Naive thymus-derived CD8-positive, alpha-beta T cell (primary cell): ENCODE results near the gene ADTRP. TPM values are rescaled to one million over a fixed set of nuclear protein-coding genes. Genes with fewer than 3 reads are reported as not detected.
"Not testable (repeated sequence)": the region's sequence is repeated elsewhere in the genome, so short reads cannot be mapped to it uniquely, and the experiment has no call there.

Experiments
- ATAC-seq, 2 donors: fragments of 150-1000 bp; cut with Tn5 transposase in 1 of 2; sonication (Bioruptor Pico), chemical (Tn5 transposase) in 1 of 2; 1 replicate in 1 of 2; 2 replicates in 1 of 2; pipeline ENCODE4 v1.10.0; 2021; ENCODE audit warnings: mild to moderate bottlenecking in 2 of 2, moderate library complexity in 2 of 2
- POLR2A ChIA-PET: fragments of 350-600 bp; sonication (Branson Sonifier 250); formaldehyde crosslinking; loops from one replicate; lab custom pipeline; 2021; ENCODE audit warnings: antibody characterized with exemption; lab: Charles Lee
- DNase-seq, 10 donors: peaks; one replicate each; pipeline versions ENCODE4 v3.0.0 to v3.0.0-alpha.2; 2020 to 2022
- H3K27ac Mint-ChIP-seq, 10 donors: one replicate each; pipeline ENCODE4 v1.8.0; 2020 to 2022; ENCODE audit warnings: mild to moderate bottlenecking in 10 of 10, mixed read lengths in 10 of 10, moderate library complexity in 4 of 10, inconsistent platforms in 1 of 10
- H3K27me3 Mint-ChIP-seq, 5 donors: one replicate each; pipeline ENCODE4 v1.8.0; 2021 to 2022; ENCODE audit warnings: mixed read lengths in 5 of 5
- H3K36me3 Mint-ChIP-seq, 3 donors: one replicate each; pipeline ENCODE4 v1.8.0; 2020 to 2022; ENCODE audit warnings: mixed read lengths in 3 of 3, mild to moderate bottlenecking in 2 of 3, inconsistent platforms in 1 of 3
- H3K4me1 Mint-ChIP-seq, 4 donors: one replicate each; pipeline ENCODE4 v1.8.0; 2021 to 2022; ENCODE audit warnings: mixed read lengths in 4 of 4
- H3K4me3 Mint-ChIP-seq, 10 donors: one replicate each; pipeline ENCODE4 v1.8.0; 2020 to 2022; ENCODE audit warnings: mild to moderate bottlenecking in 10 of 10, mixed read lengths in 10 of 10, moderate library complexity in 6 of 10, inconsistent platforms in 1 of 10
- H3K9me3 Mint-ChIP-seq, 9 donors: one replicate each; pipeline ENCODE4 v1.8.0; 2020 to 2022; ENCODE audit warnings: mixed read lengths in 9 of 9, mild to moderate bottlenecking in 3 of 9, inconsistent platforms in 1 of 9, moderate library complexity in 1 of 9
- polyA plus RNA-seq, 3 donors: library from polyadenylated mRNA; unstranded; fragments of 300-500 nt; fragmentation: Illumina TruSeq; gene quantifications; one replicate each; pipeline ENCODE4 v1.2.3, GENCODE V29; 2021
- total RNA-seq, 8 experiments: library from RNA in 2 of 8; stranded (reverse) in 2 of 8; gene quantifications; one replicate each; pipeline ENCODE4 v1.2.3 and lab custom pipeline; 2021 to 2026

ADTRP gene
- total and polyA plus RNA-seq, 5 experiments from 2014 or later = 2.3 to 14.0 (median 7.2) TPM

DNA sequence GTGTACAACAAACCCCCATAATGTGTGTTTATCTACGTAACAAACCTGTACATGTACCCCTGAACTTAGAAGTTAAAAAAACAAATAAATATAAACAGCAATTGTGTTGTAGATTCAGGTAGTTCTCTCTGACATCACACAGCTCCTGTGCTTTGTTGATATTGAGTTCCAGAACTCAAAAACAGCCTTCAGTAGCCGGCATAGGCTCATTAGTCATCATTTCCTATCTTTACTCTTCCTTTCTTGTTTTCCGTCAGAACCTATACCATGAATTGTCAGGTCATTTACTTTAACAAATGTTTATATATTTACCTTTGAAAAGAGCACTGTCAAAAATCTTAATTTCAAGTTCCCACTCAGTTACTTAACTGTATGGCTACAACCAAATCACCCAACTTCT, 88.8 kb downstream of the ADTRP start:
- peaks cover 0 to 7% (median 2%) of the 10 kb centered on the region in 4 donors for H3K4me1 Mint-ChIP-seq
- DNase-seq (no peak), ATAC-seq (no peak)
- no peak overlapping the region for H3K4me3 Mint-ChIP-seq
- H3K27ac Mint-ChIP-seq = no peak overlapping the region
- no peaks in the 10 kb centered on the region for H3K36me3 Mint-ChIP-seq
- H3K9me3 Mint-ChIP-seq = peaks cover 0 to 3% (median 0%) of the 10 kb centered on the region in 9 donors
- H3K27me3 Mint-ChIP-seq = peaks cover 0 to 4% (median 2%) of the 10 kb centered on the region in 5 donors
- POLR2A ChIA-PET = no interaction called here

DNA sequence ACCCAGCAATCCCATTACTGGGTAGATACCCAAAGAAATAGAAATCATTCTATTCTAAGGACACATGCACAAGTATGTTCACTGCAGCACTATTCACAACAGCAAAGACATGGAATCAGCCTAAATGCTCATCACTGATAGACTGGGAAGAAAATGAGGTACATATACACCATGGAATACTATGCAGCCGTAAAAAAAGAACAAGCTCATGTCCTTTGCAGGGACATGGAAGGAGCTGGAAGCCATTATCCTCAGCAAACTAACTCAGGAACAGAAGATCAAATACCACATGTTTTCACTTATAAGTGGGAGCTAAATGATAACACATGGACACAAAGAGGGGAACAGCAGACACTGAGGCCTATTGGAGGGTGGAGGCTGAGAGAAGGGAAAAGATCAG, 89.2 kb downstream of the ADTRP start:
- POLR2A ChIA-PET, DNase-seq: not testable (repeated sequence)

DNA sequence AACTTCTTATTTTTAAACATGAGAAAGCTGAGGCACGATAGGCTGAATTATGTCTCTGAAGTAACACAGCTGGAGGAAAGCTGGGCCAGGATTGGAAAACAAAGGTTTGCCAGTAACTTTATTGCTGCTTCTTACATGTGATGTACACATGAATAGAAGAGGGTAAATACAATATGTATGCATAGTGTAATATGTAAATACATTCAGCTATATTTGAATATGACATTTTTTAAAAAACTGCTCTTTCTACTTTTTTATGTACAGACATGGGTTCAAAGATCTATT, 90.2 kb downstream of the ADTRP start:
- peaks cover 0 to 6% (median 2%) of the 10 kb centered on the region in 4 donors for H3K4me1 Mint-ChIP-seq
- ATAC-seq = no peak
- H3K36me3 Mint-ChIP-seq = no peaks in the 10 kb centered on the region
- H3K9me3 Mint-ChIP-seq = peaks cover 0 to 3% (median 0%) of the 10 kb centered on the region in 9 donors
- DNase-seq = no peak
- H3K27ac Mint-ChIP-seq = no peak overlapping the region
- H3K4me3 Mint-ChIP-seq = no peak overlapping the region
- POLR2A ChIA-PET = no interaction called here
- H3K27me3 Mint-ChIP-seq = peaks cover 0 to 4% (median 2%) of the 10 kb centered on the region in 5 donors

More for the DNA sequence above, 89.2 kb downstream of the ADTRP start:
- not testable (repeated sequence) for H3K27me3 Mint-ChIP-seq, H3K4me3 Mint-ChIP-seq, H3K9me3 Mint-ChIP-seq, H3K36me3 Mint-ChIP-seq, H3K27ac Mint-ChIP-seq, ATAC-seq, H3K4me1 Mint-ChIP-seq

DNA sequence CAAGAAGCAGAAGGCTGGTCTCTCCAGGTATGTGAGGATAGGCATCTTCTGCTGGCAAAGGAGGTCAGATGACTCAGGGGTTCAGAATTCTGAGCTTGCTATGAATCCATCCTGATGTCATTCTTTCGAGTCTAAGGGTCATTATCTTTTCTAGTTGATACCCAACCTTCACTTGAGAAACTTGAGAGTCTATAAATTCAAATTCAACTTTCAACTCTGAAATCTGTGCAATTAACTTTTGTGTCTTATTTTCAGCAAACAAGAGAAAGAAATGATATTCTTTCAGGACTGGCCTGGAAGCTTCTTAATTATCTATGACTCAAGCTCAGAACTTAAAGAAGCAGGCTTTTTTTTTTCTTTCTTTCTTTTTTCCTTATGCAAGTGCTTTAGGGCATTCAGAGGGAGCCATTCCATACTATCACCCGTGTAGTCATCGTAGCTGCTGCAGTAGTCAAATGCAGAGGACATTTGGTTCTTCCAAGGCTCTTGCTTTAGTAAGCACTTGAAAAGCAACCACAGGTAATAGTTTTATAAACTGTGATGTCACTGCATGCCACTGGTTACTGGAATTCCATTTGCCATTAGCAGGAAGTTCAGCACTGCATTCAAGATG, 93.0 kb downstream of the ADTRP start:
- H3K27me3 Mint-ChIP-seq = peaks cover 0 to 7% (median 2%) of the 10 kb centered on the region in 5 donors
- DNase-seq = no peak

DNA sequence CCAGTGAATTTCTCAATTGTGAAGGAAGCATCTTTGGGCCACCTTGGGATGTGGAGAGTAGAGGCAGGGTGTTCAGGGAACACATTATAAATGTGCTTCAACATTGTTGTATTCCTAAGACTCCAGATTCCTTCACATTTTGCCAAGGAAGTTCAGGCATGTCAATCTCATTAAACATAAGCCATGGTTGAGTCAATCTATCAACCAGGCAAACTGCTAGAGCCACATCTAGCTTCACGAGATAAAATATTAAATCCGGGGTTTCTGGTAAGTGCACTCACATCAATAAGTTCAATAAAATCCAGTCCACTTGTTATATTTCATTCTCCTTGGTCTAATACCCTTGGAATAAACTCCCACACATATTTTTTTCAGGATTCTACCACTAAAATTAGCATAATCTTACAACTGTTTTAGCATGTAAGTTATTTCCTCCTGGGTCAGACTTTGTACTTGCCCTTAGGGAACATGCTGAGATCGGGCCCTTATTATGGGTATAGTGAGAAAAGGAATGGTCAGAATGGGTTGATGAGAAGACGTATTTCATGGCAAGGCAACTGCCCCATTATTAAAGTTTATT, 93.6 kb downstream of the ADTRP start:
- H3K27me3 Mint-ChIP-seq = peaks cover 0 to 7% (median 2%) of the 10 kb centered on the region in 5 donors
- POLR2A ChIA-PET = no interaction called here
- H3K4me1 Mint-ChIP-seq = no peaks in the 10 kb centered on the region
- H3K9me3 Mint-ChIP-seq = peaks cover 0 to 15% (median 8%) of the 10 kb centered on the region in 9 donors
- DNase-seq (no peak), ATAC-seq (no peak)
- no peak overlapping the region for H3K4me3 Mint-ChIP-seq
- no peak overlapping the region for H3K27ac Mint-ChIP-seq
- H3K36me3 Mint-ChIP-seq = peaks cover 0 to 4% (median 3%) of the 10 kb centered on the region in 3 donors

More for the DNA sequence above, 93.0 kb downstream of the ADTRP start:
- POLR2A ChIA-PET = no interaction called here
- no peak overlapping the region for H3K4me3 Mint-ChIP-seq
- no peaks in the 10 kb centered on the region for H3K4me1 Mint-ChIP-seq
- no peaks in the 10 kb centered on the region for H3K36me3 Mint-ChIP-seq
- no peak for ATAC-seq
- H3K9me3 Mint-ChIP-seq = peaks cover 0 to 9% (median 4%) of the 10 kb centered on the region in 9 donors
- H3K27ac Mint-ChIP-seq = no peak overlapping the region

DNA sequence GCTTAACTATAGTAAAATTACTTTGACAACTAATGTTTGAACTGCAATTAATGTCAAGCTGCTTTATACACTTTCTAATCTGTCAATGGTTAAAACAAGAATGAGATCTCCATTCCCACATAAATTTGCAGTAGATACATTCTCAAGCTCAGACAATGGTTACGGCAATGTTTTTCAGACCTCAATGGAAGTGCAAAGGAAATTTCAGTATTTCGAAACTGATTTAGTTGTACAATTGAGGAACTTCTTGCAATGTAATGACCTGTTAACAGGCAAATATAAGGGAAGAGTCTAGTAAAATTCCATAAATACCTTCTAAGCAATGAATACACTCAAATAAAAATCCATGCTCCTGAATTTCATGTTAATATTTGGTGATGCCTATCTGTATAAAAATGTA, 94.7 kb downstream of the ADTRP start:
- ATAC-seq = no peak
- H3K27ac Mint-ChIP-seq = no peak overlapping the region
- POLR2A ChIA-PET = interaction anchor here (0.5 kb wide), 1 partner anchor 442 kb away, joined by 3 read pairs; no protein-coding TSS in a partner anchor
- DNase-seq = no peak
- no peak overlapping the region for H3K4me3 Mint-ChIP-seq
- H3K27me3 Mint-ChIP-seq = peaks cover 0 to 7% (median 2%) of the 10 kb centered on the region in 5 donors
- no peaks in the 10 kb centered on the region for H3K4me1 Mint-ChIP-seq
- peaks cover 0 to 8% (median 6%) of the 10 kb centered on the region in 3 donors for H3K36me3 Mint-ChIP-seq
- H3K9me3 Mint-ChIP-seq = peaks cover 0 to 16% (median 11%) of the 10 kb centered on the region in 9 donors

DNA sequence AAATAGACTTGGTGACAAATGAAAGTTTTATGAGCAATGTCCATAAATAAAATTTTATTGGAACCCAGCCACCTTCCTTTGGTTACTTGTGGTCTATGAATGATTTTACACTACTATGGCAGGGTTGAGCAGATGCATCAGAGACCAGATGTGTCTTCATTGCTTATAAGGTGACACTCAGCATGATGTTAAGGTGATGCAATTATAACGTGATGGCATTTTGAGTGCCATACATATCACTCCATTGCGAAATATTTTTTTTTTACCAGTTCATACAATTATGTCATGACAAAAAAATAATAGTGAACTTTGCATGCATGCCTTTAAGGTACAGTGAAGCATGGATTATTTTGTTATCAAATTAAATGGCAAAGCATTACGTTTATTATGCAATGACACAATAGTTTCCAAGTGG, 96.0 kb downstream of the ADTRP start:
- Mint-ChIP-seq H3K4me1 (no peaks in the 10 kb centered on the region), H3K36me3 (peaks cover 0 to 8% (median 6%) of the 10 kb centered on the region in 3 donors), H3K27me3 (peaks cover 0 to 7% (median 0%) of the 10 kb centered on the region in 5 donors), H3K27ac (no peak overlapping the region), H3K9me3 (peaks cover 0 to 16% (median 11%) of the 10 kb centered on the region in 9 donors), H3K4me3 (no peak overlapping the region)
- DNase-seq (no peak), ATAC-seq (no peak)
- POLR2A ChIA-PET = no interaction called here

DNA sequence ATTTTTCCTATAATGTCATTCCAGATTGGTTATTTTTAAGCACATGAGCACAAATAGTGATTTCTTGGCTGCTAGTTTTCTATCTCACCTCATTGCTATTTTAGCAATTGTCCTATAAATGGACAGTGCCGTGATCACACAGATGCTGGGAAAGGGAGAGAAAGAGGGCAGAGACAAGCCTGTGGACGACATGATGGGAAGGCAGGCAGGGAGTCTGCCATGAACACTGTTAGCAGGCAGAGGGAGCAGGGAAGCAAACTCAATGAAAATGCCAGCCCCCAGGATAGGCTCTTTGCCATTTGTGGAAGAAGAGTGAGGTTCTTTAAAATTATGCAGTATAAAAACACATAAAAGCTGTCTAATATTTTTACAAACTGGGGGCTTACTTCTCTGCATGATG, 96.8 kb downstream of the ADTRP start:
- Mint-ChIP-seq H3K27me3 (peaks cover 0 to 4% (median 0%) of the 10 kb centered on the region in 5 donors), H3K9me3 (peaks cover 0 to 16% (median 11%) of the 10 kb centered on the region in 9 donors), H3K4me3 (no peak overlapping the region), H3K36me3 (peaks cover 0 to 8% (median 6%) of the 10 kb centered on the region in 3 donors), H3K4me1 (no peaks in the 10 kb centered on the region), H3K27ac (no peak overlapping the region)
- POLR2A ChIA-PET = no interaction called here
- DNase-seq (no peak), ATAC-seq (no peak)

DNA sequence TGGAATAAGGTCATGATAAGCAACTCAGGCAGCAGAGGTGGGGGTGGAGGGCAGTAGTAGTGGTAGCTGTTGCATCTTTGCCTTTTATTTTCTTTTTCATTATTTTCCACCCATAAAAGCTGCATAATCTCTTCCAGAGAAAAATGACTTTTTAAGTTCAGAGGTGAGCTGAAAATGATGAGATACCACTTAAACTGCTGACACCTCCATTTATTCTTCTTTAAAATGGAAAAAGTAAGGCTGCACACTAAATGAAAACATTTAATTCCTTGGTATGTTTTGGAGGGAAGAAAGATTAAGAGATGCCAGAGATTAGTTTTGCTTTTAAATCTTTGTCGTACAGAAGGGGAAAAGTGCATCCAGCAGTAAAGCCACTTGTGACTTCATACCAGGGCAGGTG, 97.2 kb downstream of the ADTRP start:
- DNase-seq (no peak), ATAC-seq (no peak)
- Mint-ChIP-seq H3K27me3 (peaks cover 0 to 4% (median 0%) of the 10 kb centered on the region in 5 donors), H3K4me1 (no peaks in the 10 kb centered on the region), H3K27ac (no peak overlapping the region), H3K9me3 (peaks cover 0 to 16% (median 11%) of the 10 kb centered on the region in 9 donors), H3K36me3 (peaks cover 0 to 8% (median 6%) of the 10 kb centered on the region in 3 donors), H3K4me3 (no peak overlapping the region)
- POLR2A ChIA-PET = interaction anchor here (0.9 kb wide), 1 partner anchor 15 kb away, joined by 3 read pairs; no protein-coding TSS in a partner anchor

DNA sequence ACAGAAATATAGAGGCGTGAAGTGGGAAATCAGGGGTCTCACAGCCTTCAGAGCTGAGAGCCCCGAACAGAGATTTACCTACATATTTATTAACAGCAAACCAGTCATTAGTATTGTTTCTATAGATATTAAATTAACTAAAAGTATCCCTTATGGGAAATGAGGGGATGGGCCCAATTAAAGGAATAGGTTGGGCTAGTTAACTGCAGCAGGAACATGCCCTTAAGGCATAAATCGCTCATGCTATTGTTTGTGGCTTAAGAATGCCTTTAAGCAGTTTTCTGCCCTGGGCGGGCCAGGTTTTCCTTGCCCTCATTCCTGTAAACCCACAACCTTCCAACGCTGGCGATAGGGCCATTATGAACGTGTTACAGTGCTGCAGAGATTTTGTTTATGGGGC, 98.1 kb downstream of the ADTRP start:
- not testable (repeated sequence) for H3K36me3 Mint-ChIP-seq, ATAC-seq, DNase-seq, H3K4me1 Mint-ChIP-seq, H3K27me3 Mint-ChIP-seq, H3K27ac Mint-ChIP-seq, H3K4me3 Mint-ChIP-seq
- POLR2A ChIA-PET = interaction anchor here (0.9 kb wide), 1 partner anchor 15 kb away, joined by 3 read pairs; no protein-coding TSS in a partner anchor
- H3K9me3 Mint-ChIP-seq = peaks cover 0 to 16% (median 11%) of the 10 kb centered on the region in 9 donors

DNA sequence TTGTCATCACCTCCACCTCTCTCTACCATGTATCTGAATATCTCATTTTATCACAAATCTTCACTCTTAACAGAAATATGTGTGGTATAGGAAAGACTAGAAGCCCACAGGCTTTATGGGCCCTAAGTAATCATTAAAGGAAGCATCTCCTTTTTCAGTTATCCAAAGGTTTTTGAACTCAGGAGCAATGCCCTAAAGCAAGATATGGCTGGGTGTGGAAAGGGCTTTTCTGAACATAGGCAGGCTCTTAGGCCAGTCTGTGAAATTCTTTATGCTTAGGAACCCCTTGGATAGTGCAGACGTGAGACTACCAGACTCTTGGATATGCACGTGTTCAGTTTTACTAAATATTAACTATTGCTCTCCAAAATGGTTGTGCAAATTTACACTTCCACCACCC, 99.5 kb downstream of the ADTRP start:
- H3K4me1 Mint-ChIP-seq = no peaks in the 10 kb centered on the region
- H3K27me3 Mint-ChIP-seq = peaks cover 0 to 6% (median 0%) of the 10 kb centered on the region in 5 donors
- ATAC-seq (no peak), DNase-seq (no peak)
- peaks cover 0 to 16% (median 11%) of the 10 kb centered on the region in 9 donors for H3K9me3 Mint-ChIP-seq
- H3K27ac Mint-ChIP-seq = no peak overlapping the region
- H3K36me3 Mint-ChIP-seq = peaks cover 0 to 8% (median 6%) of the 10 kb centered on the region in 3 donors
- POLR2A ChIA-PET = no interaction called here
- no peak overlapping the region for H3K4me3 Mint-ChIP-seq

DNA sequence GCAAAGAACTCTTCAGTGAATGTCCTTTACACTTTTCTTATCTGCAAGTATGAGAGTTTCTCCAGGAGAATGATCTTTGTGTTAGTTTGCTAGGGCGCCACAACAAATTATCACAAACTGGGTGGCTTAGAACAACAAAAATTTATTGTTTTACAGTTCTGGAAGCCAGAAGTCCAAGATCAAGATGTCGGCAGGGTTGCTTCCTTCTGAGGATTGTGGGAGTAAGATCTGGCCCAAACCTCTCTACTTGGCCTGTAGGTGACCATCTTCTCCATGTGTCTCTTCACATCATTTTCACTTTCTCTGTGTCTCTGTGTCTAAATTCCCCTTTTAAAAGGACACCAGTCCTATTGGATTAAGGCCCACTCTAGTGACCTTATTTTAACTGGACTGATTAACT, 103.0 kb downstream of the ADTRP start:
- POLR2A ChIA-PET = no interaction called here
- Mint-ChIP-seq H3K36me3 (peaks cover 0 to 12% (median 6%) of the 10 kb centered on the region in 3 donors), H3K27me3 (peaks cover 0 to 2% (median 0%) of the 10 kb centered on the region in 5 donors)

DNA sequence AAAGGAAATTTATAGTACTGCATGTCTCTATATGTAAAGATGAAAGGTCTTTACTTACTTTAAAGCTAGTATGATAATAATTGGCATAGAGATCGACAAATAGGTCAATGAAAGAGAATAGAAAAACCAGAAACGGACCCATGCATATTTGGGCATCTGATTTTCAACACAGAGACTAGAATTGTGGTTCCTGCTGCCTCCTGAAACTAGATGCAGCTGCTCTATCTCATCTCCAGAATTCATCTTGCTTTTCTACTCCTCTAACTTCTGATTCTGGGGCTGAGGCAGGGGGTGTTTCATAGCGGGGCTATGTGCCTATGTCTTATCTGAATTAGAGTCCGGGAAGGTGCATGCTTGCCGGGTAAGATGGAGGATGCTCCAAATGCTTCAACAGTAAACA, 105.9 kb downstream of the ADTRP start:
- H3K27ac Mint-ChIP-seq = peak overlapping the region in 1 of 10 donors; percentile 54
- no peak overlapping the region for H3K4me3 Mint-ChIP-seq
- H3K9me3 Mint-ChIP-seq = peaks cover 0 to 17% (median 0%) of the 10 kb centered on the region in 9 donors
- peaks cover 0 to 10% (median 6%) of the 10 kb centered on the region in 5 donors for H3K27me3 Mint-ChIP-seq
- POLR2A ChIA-PET = no interaction called here
- ATAC-seq (no peak), DNase-seq (no peak)
- H3K36me3 Mint-ChIP-seq = peaks cover 0 to 14% (median 0%) of the 10 kb centered on the region in 3 donors
- H3K4me1 Mint-ChIP-seq = no peaks in the 10 kb centered on the region

More for the DNA sequence above, 103.0 kb downstream of the ADTRP start:
- DNase-seq (peak in 1 of 10 donors; percentile 22), ATAC-seq (no peak)
- H3K4me3 Mint-ChIP-seq = no peak overlapping the region
- peaks cover 0 to 17% (median 5%) of the 10 kb centered on the region in 9 donors for H3K9me3 Mint-ChIP-seq
- H3K27ac Mint-ChIP-seq = no peak overlapping the region
- no peaks in the 10 kb centered on the region for H3K4me1 Mint-ChIP-seq
